Gastrocnemius medialis (tissue), 4 donors: Measurements from ENCODE around the gene CFAP141. TPM values are rescaled to one million over a fixed set of nuclear protein-coding genes. Genes with fewer than 3 reads are reported as not detected.
"Not testable (repeated sequence)": the region's sequence is repeated elsewhere in the genome, so short reads cannot be mapped to it uniquely, and the experiment has no call there.

Experiments
- ATAC-seq, 2 donors: fragments of 150-250 bp; one replicate each; pipeline ENCODE4 v1.9.1; 2016
- DNase-seq, 2 donors: peaks; one replicate each; pipeline ENCODE4 v3.0.0-alpha.2; 2019
- H3K27ac ChIP-seq, 4 donors: fragments of 200-600 bp; sonication (generic); 1 replicate in 1 of 4; 2 replicates in 3 of 4; pipeline ENCODE4 v1.5.1; 2016 to 2018; ENCODE audit warnings: mild to moderate bottlenecking in 2 of 4, moderate library complexity in 1 of 4
- H3K27me3 ChIP-seq, 3 donors: fragments of 200-600 bp; sonication (generic) in 2 of 3; 1 replicate in 1 of 3; 2 replicates in 2 of 3; pipeline versions ENCODE4 v1.5.1 to v1.6.0; 2016 to 2019; ENCODE audit warnings: mild to moderate bottlenecking in 1 of 3, moderate library complexity in 1 of 3
- H3K36me3 ChIP-seq, 2 donors: fragments of 200-600 bp; sonication (generic) in 1 of 2; one replicate each; pipeline ENCODE4 v1.5.1; 2017 to 2018
- H3K4me1 ChIP-seq, 2 donors: fragments of 200-600 bp; sonication (generic) in 1 of 2; one replicate each; pipeline ENCODE4 v1.5.1; 2016 to 2017; ENCODE audit warnings: mild to moderate bottlenecking in 2 of 2
- H3K4me3 ChIP-seq, 4 donors: fragments of 200-600 bp; sonication (generic) in 3 of 4; 1 replicate in 1 of 4; 2 replicates in 3 of 4; pipeline ENCODE4 v1.5.1; 2016 to 2019; ENCODE audit warnings: mild to moderate bottlenecking in 2 of 4
- H3K9me3 ChIP-seq, 3 donors: fragments of 200-600 bp; sonication (generic) in 2 of 3; 1 replicate in 1 of 3; 2 replicates in 2 of 3; pipeline ENCODE4 v1.5.1; 2016 to 2019
- POLR2A ChIP-seq, 2 donors: fragments of 450-650 bp; IDR thresholded peaks; one replicate each; pipeline ENCODE4 v1.6.1; 2017; ENCODE audit warnings: antibody characterized with exemption in 2 of 2, mild to moderate bottlenecking in 2 of 2, moderate library complexity in 2 of 2
- in situ Hi-C, 4 donors: fragments of 200-750 bp; cut with MboI; loops; one replicate each; pipeline versions ENCODE4 v1.15.0 to v1.8.0; 2017; ENCODE audit warnings: low sequenced_read_pairs in 4 of 4
- intact Hi-C: fragments of 100-400 bp; cut with DNase I; formaldehyde crosslinking; loops from one replicate; pipeline ENCODE4 v1.15.1; 2023; ENCODE audit warnings: low total_unique reads
- total RNA-seq, 4 donors: library from RNA; depleted of rRNA; stranded (reverse); fragments of >200 nt; gene quantifications; one replicate each; pipeline versions ENCODE4 v1.1.0 to v1.2.3, GENCODE V29; 2016
- TF ChIP-seq, protein P1 (sequence below), 5 experiments: fragments of 450-650 bp in 3 of 5; fragments of 200-600 bp in 2 of 5; sonication (generic) in 2 of 5; IDR thresholded peaks in 4 of 5; conservative IDR thresholded peaks in 1 of 5; 1 replicate in 4 of 5; 2 replicates in 1 of 5; pipeline ENCODE4 v1.5.1; 2016 to 2019; ENCODE audit warnings: antibody characterized with exemption in 5 of 5, mild to moderate bottlenecking in 3 of 5, moderate library complexity in 3 of 5

The CFAP141 gene
- total RNA-seq, 4 donors from 2014 or later = not detected

- Histone ChIP-seq H3K4me1 (peaks cover 10 to 14% of the 10 kb centered on the region in 2 donors), H3K36me3 (peaks cover 3 to 87% of the 10 kb centered on the region in 2 donors), H3K9me3 (no peaks in the 10 kb centered on the region), H3K27ac (no peak overlapping the region), H3K4me3 (no peak overlapping the region), H3K27me3 (no peaks in the 10 kb centered on the region)
- in situ Hi-C loops (no loop called here), intact Hi-C loops (no loop called here)
- ATAC-seq (peak in 1 of 2 donors; percentile 46), DNase-seq (no peak)
- TF ChIP-seq, protein P1, sequence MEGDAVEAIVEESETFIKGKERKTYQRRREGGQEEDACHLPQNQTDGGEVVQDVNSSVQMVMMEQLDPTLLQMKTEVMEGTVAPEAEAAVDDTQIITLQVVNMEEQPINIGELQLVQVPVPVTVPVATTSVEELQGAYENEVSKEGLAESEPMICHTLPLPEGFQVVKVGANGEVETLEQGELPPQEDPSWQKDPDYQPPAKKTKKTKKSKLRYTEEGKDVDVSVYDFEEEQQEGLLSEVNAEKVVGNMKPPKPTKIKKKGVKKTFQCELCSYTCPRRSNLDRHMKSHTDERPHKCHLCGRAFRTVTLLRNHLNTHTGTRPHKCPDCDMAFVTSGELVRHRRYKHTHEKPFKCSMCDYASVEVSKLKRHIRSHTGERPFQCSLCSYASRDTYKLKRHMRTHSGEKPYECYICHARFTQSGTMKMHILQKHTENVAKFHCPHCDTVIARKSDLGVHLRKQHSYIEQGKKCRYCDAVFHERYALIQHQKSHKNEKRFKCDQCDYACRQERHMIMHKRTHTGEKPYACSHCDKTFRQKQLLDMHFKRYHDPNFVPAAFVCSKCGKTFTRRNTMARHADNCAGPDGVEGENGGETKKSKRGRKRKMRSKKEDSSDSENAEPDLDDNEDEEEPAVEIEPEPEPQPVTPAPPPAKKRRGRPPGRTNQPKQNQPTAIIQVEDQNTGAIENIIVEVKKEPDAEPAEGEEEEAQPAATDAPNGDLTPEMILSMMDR (IDR thresholded peaks at IDR 0.05 in 4 of 5, conservative IDR thresholded peaks at IDR 0.05 in 1 of 5) = no peak
- no peak for TF ChIP-seq POLR2A (IDR thresholded peaks at IDR 0.05)
Observed at GRCh38 chr1:154239491-154239890, 33.4 kb upstream of the CFAP141 start.

GRCh38 chr1:154237880-154238506 lies 31.9 kb upstream of the CFAP141 start:
- Histone ChIP-seq H3K27me3 (no peaks in the 10 kb centered on the region), H3K4me3 (no peak overlapping the region), H3K36me3 (peaks cover 0 to 87% of the 10 kb centered on the region in 2 donors), H3K27ac (no peak overlapping the region), H3K4me1 (peaks cover 10 to 14% of the 10 kb centered on the region in 2 donors), H3K9me3 (no peaks in the 10 kb centered on the region)
- TF ChIP-seq POLR2A (IDR thresholded peaks at IDR 0.05) = no peak
- TF ChIP-seq, protein P1 (IDR thresholded peaks at IDR 0.05 in 4 of 5, conservative IDR thresholded peaks at IDR 0.05 in 1 of 5) = no peak
- in situ Hi-C loops = no loop called here
- intact Hi-C loops = no loop called here
- DNase-seq (no peak), ATAC-seq (no peak)

- Histone ChIP-seq H3K4me3 (no peak overlapping the region), H3K36me3 (peaks cover 0 to 87% of the 10 kb centered on the region in 2 donors), H3K9me3 (no peaks in the 10 kb centered on the region), H3K27me3 (no peaks in the 10 kb centered on the region), H3K27ac (no peak overlapping the region), H3K4me1 (peaks cover 10 to 14% of the 10 kb centered on the region in 2 donors)
- intact Hi-C loops = no loop called here
- no peak for ATAC-seq
- no peak for TF ChIP-seq POLR2A (IDR thresholded peaks at IDR 0.05)
- TF ChIP-seq, protein P1 (IDR thresholded peaks at IDR 0.05 in 4 of 5, conservative IDR thresholded peaks at IDR 0.05 in 1 of 5) = no peak
- in situ Hi-C loops = no loop called here
- DNase-seq = no peak
Observed at GRCh38 chr1:154237435-154237834, 31.3 kb upstream of the CFAP141 start.

- in situ Hi-C loops (no loop called here), intact Hi-C loops (no loop called here)
- DNase-seq (no peak), ATAC-seq (no peak)
- no peak overlapping the region for H3K27ac ChIP-seq
- no peaks in the 10 kb centered on the region for H3K9me3 ChIP-seq
- no peak overlapping the region for H3K4me3 ChIP-seq
- no peaks in the 10 kb centered on the region for H3K27me3 ChIP-seq
- H3K4me1 ChIP-seq = peaks cover 10 to 14% of the 10 kb centered on the region in 2 donors
- H3K36me3 ChIP-seq = peaks cover 0 to 87% of the 10 kb centered on the region in 2 donors
- no peak for TF ChIP-seq POLR2A (IDR thresholded peaks at IDR 0.05)
- TF ChIP-seq, protein P1 (IDR thresholded peaks at IDR 0.05 in 4 of 5, conservative IDR thresholded peaks at IDR 0.05 in 1 of 5) = no peak
Observed at GRCh38 chr1:154236855-154237254, 30.7 kb upstream of the CFAP141 start.

GRCh38 chr1:154233127-154233526 lies 27.0 kb upstream of the CFAP141 start:
- DNase-seq, H3K9me3 ChIP-seq, ATAC-seq, in situ Hi-C loops, intact Hi-C loops, H3K4me3 ChIP-seq, H3K4me1 ChIP-seq, H3K27me3 ChIP-seq, H3K27ac ChIP-seq: not testable (repeated sequence)
- peaks cover 0 to 99% of the 10 kb centered on the region in 2 donors for H3K36me3 ChIP-seq

DNA sequence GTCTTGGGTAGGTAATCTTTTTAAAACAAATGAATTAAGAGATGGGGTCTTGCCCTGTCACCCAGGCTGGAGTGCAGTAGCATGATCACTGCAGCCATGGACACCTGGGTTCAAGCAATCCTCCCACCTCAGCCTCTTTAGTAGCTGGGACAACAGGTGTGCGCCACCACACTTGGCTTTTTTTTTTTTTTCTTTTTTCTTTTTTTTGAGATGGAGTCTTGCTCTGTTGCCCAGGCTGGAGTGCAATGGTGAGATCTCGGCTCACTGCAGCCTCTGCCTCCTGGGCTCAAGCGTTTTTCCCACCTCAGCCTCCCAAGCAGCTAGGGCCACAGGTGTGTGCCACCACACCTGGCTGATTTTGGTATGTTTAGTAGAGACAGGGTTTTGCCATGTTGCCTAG lies 25.0 kb upstream of the CFAP141 start:
- ATAC-seq, intact Hi-C loops, H3K27me3 ChIP-seq, H3K9me3 ChIP-seq, in situ Hi-C loops, H3K4me3 ChIP-seq, DNase-seq, H3K27ac ChIP-seq, H3K4me1 ChIP-seq: not testable (repeated sequence)
- H3K36me3 ChIP-seq = peaks cover 0 to 89% of the 10 kb centered on the region in 2 donors
